ENCODE data around the gene PRMT5.
"Not testable (repeated sequence)": the region's sequence is repeated elsewhere in the genome, so short reads cannot be mapped to it uniquely, and the experiment has no call there.

Gene PRMT5

GRCh38 chr14:22929961-22930364, 787 bp upstream of the PRMT5 start:
- DNase-seq, result no peak

- no peak for DNase-seq
These were observed 706 bp downstream of the PRMT5 start for GRCh38 chr14:22928237-22929103.

GRCh38 chr14:22926316-22926715, 2.9 kb downstream of the PRMT5 start:
- DNase-seq, result no peak

- no peak for DNase-seq
These were observed 3.7 kb downstream of the PRMT5 start for GRCh38 chr14:22925513-22925912.

- DNase-seq, result no peak
These were observed 5.4 kb downstream of the PRMT5 start for GRCh38 chr14:22923746-22924145.

GRCh38 chr14:22922294-22922693, 6.9 kb downstream of the PRMT5 start:
- no peak for DNase-seq

- DNase-seq, result no peak
These were observed 8.5 kb downstream of the PRMT5 start for GRCh38 chr14:22920697-22921096.

GRCh38 chr14:22919601-22919921, 9.6 kb downstream of the PRMT5 start:
- DNase-seq, result no peak

- peak; percentile 99 for DNase-seq
These were observed 10.2 kb downstream of the PRMT5 start, which contains the start of gene RBM23 for GRCh38 chr14:22918804-22919600. Gene RBM23 (minus strand): TSS chr14:22919149.

GRCh38 chr14:22915886-22916521, 13.2 kb downstream of the PRMT5 start:
- no peak for DNase-seq

- not testable (repeated sequence) for DNase-seq
These were observed 14.3 kb downstream of the PRMT5 start for GRCh38 chr14:22914836-22915235.

GRCh38 chr14:22910916-22911315, 18.3 kb downstream of the PRMT5 start:
- DNase-seq, result no peak

GRCh38 chr14:22908601-22909000, 20.6 kb downstream of the PRMT5 start:
- DNase-seq, result no peak

- no peak for DNase-seq
These were observed 21.7 kb downstream of the PRMT5 start for GRCh38 chr14:22907429-22907828.

- DNase-seq, result no peak
These were observed 23.1 kb downstream of the PRMT5 start for GRCh38 chr14:22906073-22906472.

- DNase-seq, result no peak
These were observed 23.5 kb downstream of the PRMT5 start for GRCh38 chr14:22905627-22906026.

- DNase-seq, result no peak
These were observed 25.5 kb downstream of the PRMT5 start for GRCh38 chr14:22903742-22904087.

GRCh38 chr14:22901799-22902198, 27.4 kb downstream of the PRMT5 start:
- no peak for DNase-seq

GRCh38 chr14:22900081-22900799, 28.9 kb downstream of the PRMT5 start:
- no peak for DNase-seq

GRCh38 chr14:22898302-22899090, 30.7 kb downstream of the PRMT5 start:
- no peak for DNase-seq

GRCh38 chr14:22897357-22897756, 31.8 kb downstream of the PRMT5 start:
- no peak for DNase-seq

GRCh38 chr14:22896760-22897159, 32.4 kb downstream of the PRMT5 start:
- DNase-seq, result no peak

Data from NCI-H1436 treated with DMSO at 0.1 percent for 48 hours (cell line).